Small intestine (tissue), 7 donors: ENCODE data around the gene RIMS1. TPM values are rescaled to one million over a fixed set of nuclear protein-coding genes. Genes with fewer than 3 reads are reported as not detected.

Experiments used
- DNase-seq, 2 donors: peaks; one replicate each; pipeline versions ENCODE4 v3.0.0 to v3.0.0-alpha.2; 2013
- FAIRE-seq: peaks from 2 replicates; lab custom pipeline; 2012; peaks lifted over from hg19 to GRCh38; lab: Jason Lieb, UNC
- H3K27ac ChIP-seq, 3 donors: one replicate each; pipeline ENCODE4 v1.5.1; 2013; ENCODE audit warnings: low read length in 2 of 3, mild to moderate bottlenecking in 2 of 3, control low read depth in 1 of 3, inconsistent platforms in 1 of 3, low read depth in 1 of 3, moderate library complexity in 1 of 3
- H3K27me3 ChIP-seq, 3 donors: one replicate each; pipeline ENCODE4 v1.6.1; 2013; ENCODE audit warnings: low read length in 3 of 3, inconsistent platforms in 1 of 3; ENCODE audit not compliant: control insufficient read depth in 3 of 3, insufficient read depth in 3 of 3
- H3K36me3 ChIP-seq, 3 donors: one replicate each; pipeline ENCODE4 v1.6.1; 2013; ENCODE audit warnings: low read length in 3 of 3, inconsistent platforms in 1 of 3, low read depth in 1 of 3, mild to moderate bottlenecking in 1 of 3, moderate library complexity in 1 of 3; ENCODE audit not compliant: control insufficient read depth in 3 of 3, insufficient read depth in 2 of 3
- H3K4me1 ChIP-seq, 3 donors: one replicate each; pipeline ENCODE4 v1.6.1; 2013; ENCODE audit warnings: low read length in 2 of 3, inconsistent platforms in 1 of 3, low read depth in 1 of 3, mild to moderate bottlenecking in 1 of 3, moderate library complexity in 1 of 3; ENCODE audit not compliant: control insufficient read depth in 3 of 3, insufficient read depth in 2 of 3
- H3K4me3 ChIP-seq, 3 donors: one replicate each; pipeline ENCODE4 v1.5.1; 2013; ENCODE audit warnings: low read length in 3 of 3, control low read depth in 1 of 3, inconsistent platforms in 1 of 3, low read depth in 1 of 3, mild to moderate bottlenecking in 1 of 3, moderate library complexity in 1 of 3
- H3K9me3 ChIP-seq, 2 donors: one replicate each; pipeline ENCODE4 v1.6.1; 2013; ENCODE audit warnings: low read depth in 1 of 2, low read length in 1 of 2; ENCODE audit not compliant: control insufficient read depth in 2 of 2, insufficient read depth in 1 of 2
- WGBS, 3 donors: extraction: QIAGEN DNeasy Blood & Tissue Kit; methylation state at CpG; one replicate each; pipeline ENCODE4 v1.1.7; 2013; 5-methylcytosine and 5-hydroxymethylcytosine counted together
- polyA plus RNA-seq, 4 donors: library from polyadenylated mRNA; stranded (reverse) in 3 of 4; unstranded in 1 of 4; fragments of 200-250 nt in 3 of 4; fragments of 120-200 nt in 1 of 4; gene quantifications; one replicate each; pipeline versions ENCODE4 v1.2.1 to v1.2.3, GENCODE V29; 2013
- donor health status: healthy with polysubstance abuse.
- donor health status: control.
- donor health status: control.
- donor health status: Bipolar disorder and iron deficiency.
- donor health status: healthy.

The RIMS1 gene
- polyA plus RNA-seq, 4 donors: 0.27 to 1.4 (median 0.52) TPM; not detected in 1

GRCh38 chr6:72245565-72245964 lies 359.2 kb downstream of the RIMS1 start:
- H3K27me3 ChIP-seq: no peaks in the 10 kb centered on the region
- no peak overlapping the region for H3K27ac ChIP-seq
- H3K4me1 ChIP-seq: no peaks in the 10 kb centered on the region
- DNase-seq (no peak), FAIRE-seq (no peak)
- H3K9me3 ChIP-seq: no peaks in the 10 kb centered on the region
- no peaks in the 10 kb centered on the region for H3K36me3 ChIP-seq
- WGBS, 3 donors: 42 to 51% (median 49%) methylated on average over 2 of the region's 2 CpGs
- no peak overlapping the region for H3K4me3 ChIP-seq

GRCh38 chr6:72246926-72247325 lies 360.6 kb downstream of the RIMS1 start:
- Histone ChIP-seq H3K4me1 (no peaks in the 10 kb centered on the region), H3K36me3 (no peaks in the 10 kb centered on the region), H3K27ac (no peak overlapping the region), H3K27me3 (no peaks in the 10 kb centered on the region), H3K4me3 (no peak overlapping the region), H3K9me3 (no peaks in the 10 kb centered on the region)
- no peak for DNase-seq
- 90 to 93% (median 90%) methylated on average over 4 of the region's 4 CpGs for WGBS, 3 donors
- no peak for FAIRE-seq

- WGBS, 3 donors: 76 to 85% (median 79%) methylated on average over 1 of the region's 1 CpG
- no peaks in the 10 kb centered on the region for H3K4me1 ChIP-seq
- no peak for FAIRE-seq
- H3K4me3 ChIP-seq: no peak overlapping the region
- no peak for DNase-seq
- no peaks in the 10 kb centered on the region for H3K36me3 ChIP-seq
- no peaks in the 10 kb centered on the region for H3K27me3 ChIP-seq
- no peak overlapping the region for H3K27ac ChIP-seq
- no peaks in the 10 kb centered on the region for H3K9me3 ChIP-seq
These were observed 362.3 kb downstream of the RIMS1 start for GRCh38 chr6:72248621-72249020.

GRCh38 chr6:72250664-72251063 lies 364.3 kb downstream of the RIMS1 start:
- Histone ChIP-seq H3K36me3 (no peaks in the 10 kb centered on the region), H3K4me1 (no peaks in the 10 kb centered on the region), H3K9me3 (no peaks in the 10 kb centered on the region), H3K27ac (no peak overlapping the region), H3K4me3 (no peak overlapping the region), H3K27me3 (no peaks in the 10 kb centered on the region)
- FAIRE-seq (peak; percentile 10), DNase-seq (no peak)
- WGBS, 3 donors: 91 to 94% (median 93%) methylated on average over 3 of the region's 3 CpGs

- Histone ChIP-seq H3K9me3 (no peaks in the 10 kb centered on the region), H3K4me3 (no peak overlapping the region), H3K27ac (no peak overlapping the region), H3K36me3 (no peaks in the 10 kb centered on the region), H3K4me1 (no peaks in the 10 kb centered on the region), H3K27me3 (no peaks in the 10 kb centered on the region)
- DNase-seq: no peak
- WGBS, 3 donors: 51 to 65% (median 63%) methylated on average over 3 of the region's 3 CpGs
- no peak for FAIRE-seq
These were observed 374.1 kb downstream of the RIMS1 start for GRCh38 chr6:72260489-72260888.

GRCh38 chr6:72261554-72261953 lies 375.2 kb downstream of the RIMS1 start:
- no peak overlapping the region for H3K27ac ChIP-seq
- WGBS, 3 donors: 57 to 71% (median 69%) methylated on average over 3 of the region's 3 CpGs
- FAIRE-seq: no peak
- H3K9me3 ChIP-seq: no peaks in the 10 kb centered on the region
- no peak overlapping the region for H3K4me3 ChIP-seq
- H3K27me3 ChIP-seq: no peaks in the 10 kb centered on the region
- no peaks in the 10 kb centered on the region for H3K36me3 ChIP-seq
- no peak for DNase-seq
- H3K4me1 ChIP-seq: no peaks in the 10 kb centered on the region

- WGBS, 3 donors: 59 to 64% (median 61%) methylated on average over 4 of the region's 4 CpGs
- no peaks in the 10 kb centered on the region for H3K4me1 ChIP-seq
- DNase-seq (no peak), FAIRE-seq (no peak)
- no peaks in the 10 kb centered on the region for H3K9me3 ChIP-seq
- H3K27me3 ChIP-seq: no peaks in the 10 kb centered on the region
- H3K4me3 ChIP-seq: no peak overlapping the region
- H3K27ac ChIP-seq: no peak overlapping the region
- H3K36me3 ChIP-seq: no peaks in the 10 kb centered on the region
These were observed 375.9 kb downstream of the RIMS1 start for GRCh38 chr6:72262254-72262653.

GRCh38 chr6:72267470-72267869 lies 381.1 kb downstream of the RIMS1 start:
- H3K27ac ChIP-seq: no peak overlapping the region
- no peaks in the 10 kb centered on the region for H3K36me3 ChIP-seq
- no peaks in the 10 kb centered on the region for H3K9me3 ChIP-seq
- FAIRE-seq (no peak), DNase-seq (no peak)
- no peaks in the 10 kb centered on the region for H3K4me1 ChIP-seq
- WGBS, 3 donors: 69 to 81% (median 69%) methylated on average over 1 of the region's 1 CpG
- no peak overlapping the region for H3K4me3 ChIP-seq
- H3K27me3 ChIP-seq: no peaks in the 10 kb centered on the region

GRCh38 chr6:72271531-72271930 lies 385.2 kb downstream of the RIMS1 start:
- FAIRE-seq: no peak

More at GRCh38 chr6:72271531-72271930, 385.2 kb downstream of the RIMS1 start:
- no peaks in the 10 kb centered on the region for H3K27me3 ChIP-seq
- H3K4me1 ChIP-seq: no peaks in the 10 kb centered on the region
- no peaks in the 10 kb centered on the region for H3K36me3 ChIP-seq
- H3K27ac ChIP-seq: no peak overlapping the region
- DNase-seq: no peak
- 8 to 70% (median 24%) methylated on average over 1 of the region's 1 CpG for WGBS, 3 donors
- no peaks in the 10 kb centered on the region for H3K9me3 ChIP-seq
- no peak overlapping the region for H3K4me3 ChIP-seq
